ENCODE results near the gene GABRA4.
A peak's percentile ranks its signal among the peaks of the same experiment; 100 is the strongest.

GABRA4 gene

DNA sequence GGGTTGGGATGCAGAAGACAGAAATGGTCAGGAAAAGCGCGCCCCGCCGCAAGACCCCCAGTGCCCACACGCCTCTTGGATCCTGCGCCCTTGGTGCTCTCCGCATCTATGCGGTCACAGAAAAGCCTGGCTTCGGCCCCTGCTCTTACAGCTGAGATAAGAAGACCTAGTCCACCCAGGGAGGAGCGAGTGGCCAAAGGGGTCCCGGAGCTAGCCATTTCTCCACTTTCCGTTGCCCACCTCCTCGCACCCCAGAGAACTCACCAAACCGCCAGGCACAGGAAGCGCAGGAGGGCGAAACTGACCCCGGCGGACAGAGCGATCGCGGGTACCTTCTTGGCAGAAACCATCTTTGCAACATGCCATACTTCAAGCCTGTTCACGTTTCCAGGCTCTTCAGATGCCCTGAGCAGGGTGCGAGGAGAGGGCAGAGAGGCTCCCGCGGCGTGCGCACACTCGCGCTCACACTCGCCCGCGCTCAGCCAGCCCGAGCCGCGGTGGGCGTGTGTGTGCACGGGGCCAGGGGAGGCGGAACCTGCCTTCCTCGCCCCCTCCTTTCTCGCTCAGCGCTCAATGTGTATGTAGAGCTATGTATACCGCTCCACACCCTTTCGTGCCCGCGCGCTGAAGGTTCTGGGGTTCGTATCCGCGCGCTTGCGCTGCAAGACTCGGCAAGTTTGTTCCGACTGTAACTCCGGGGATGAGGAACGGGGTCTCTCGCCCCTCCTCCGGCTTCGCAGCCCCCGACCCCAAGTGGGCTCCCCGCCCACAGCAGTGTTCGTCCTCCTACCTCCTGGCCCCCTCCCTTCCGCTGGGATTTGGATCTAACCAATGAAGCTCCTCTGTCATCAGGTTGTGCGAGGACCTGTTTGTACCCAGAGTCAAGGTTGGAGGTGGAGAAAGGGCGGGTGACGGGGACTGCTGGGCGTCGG, at the start of gene GABRA4:
Gene GABRA4 (minus strand): TSS at position 507 of the 932 bp plus-strand sequence. CDS start 157 bp downstream, at position 350.
- no peak for DNase-seq (ENCODE audit: low read depth)

DNA sequence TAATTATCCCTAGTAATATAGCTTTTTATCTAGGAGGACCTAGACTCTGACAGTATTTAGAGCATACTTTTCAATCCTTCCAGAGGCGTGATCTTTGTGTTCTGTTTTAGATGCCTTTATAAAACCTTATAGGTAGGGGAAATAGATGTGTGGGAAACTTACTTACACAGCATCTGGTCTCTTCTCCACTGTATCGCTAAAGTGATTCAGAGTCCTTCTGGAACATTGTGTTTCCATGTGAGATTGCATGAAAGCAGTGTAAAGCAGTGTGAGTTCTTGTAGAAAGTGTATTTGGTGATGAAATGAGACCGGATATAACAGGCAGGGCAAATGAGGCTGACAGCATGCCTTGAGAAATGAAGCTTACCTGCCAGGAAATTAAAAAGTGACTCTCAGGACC, 47.4 kb upstream of the GABRA4 start:
- no peak for DNase-seq (ENCODE audit: low read depth)

DNA sequence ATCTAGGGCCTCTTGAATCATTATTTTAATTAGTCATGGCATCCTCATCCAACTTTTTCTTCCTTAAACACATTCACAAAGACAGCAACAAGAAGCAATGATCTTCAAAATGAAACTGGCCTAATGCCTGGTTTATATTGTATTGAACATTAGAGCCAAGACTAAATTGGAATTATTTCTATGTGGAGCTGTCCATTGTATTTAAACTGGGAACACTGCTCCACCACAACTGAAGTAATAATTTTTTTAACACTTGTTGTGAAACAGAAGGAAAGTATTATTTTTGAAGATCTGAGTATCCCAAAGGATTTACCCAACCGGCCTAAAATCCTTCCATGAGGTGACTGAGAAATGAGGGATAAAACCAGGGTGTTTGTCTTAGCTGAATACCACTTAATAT, 44.9 kb upstream of the GABRA4 start:
- no peak for DNase-seq (ENCODE audit: low read depth)

DNA sequence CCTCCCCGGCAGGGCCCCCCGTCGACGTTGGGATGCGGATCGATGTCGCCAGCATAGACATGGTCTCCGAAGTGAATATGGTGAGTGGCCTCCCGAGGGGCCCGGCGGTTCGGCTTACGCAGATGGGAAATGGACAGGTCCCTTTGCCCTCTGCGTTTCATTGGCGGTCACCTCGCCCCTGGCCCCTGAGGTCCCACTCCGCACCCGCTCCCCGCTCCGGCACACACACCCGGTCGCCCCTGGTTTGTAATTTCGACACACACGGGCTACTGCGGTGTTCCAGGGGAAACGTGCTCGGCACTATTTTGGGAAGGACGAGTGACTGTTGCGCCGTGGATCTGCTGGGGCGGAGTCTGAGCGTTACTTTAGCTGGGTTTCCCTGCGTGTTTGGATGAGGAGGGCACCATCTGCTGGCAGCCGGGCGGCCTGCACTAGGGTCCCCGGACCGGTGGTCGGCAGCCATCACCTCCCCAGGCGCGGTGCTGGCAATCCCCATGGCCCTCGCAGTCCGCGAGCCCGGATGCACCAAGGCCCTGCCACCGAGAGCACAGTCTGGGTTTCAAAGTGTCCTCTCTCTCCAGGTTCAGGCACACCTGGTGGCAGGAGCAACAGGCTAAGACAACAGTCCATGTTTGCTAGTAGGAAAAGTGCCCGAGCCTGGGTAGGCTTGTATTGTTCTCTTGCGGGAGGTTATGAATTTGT, 39.2 kb upstream of the GABRA4 start:
- DNase-seq (ENCODE audit: low read depth), result peak; percentile 45

DNA sequence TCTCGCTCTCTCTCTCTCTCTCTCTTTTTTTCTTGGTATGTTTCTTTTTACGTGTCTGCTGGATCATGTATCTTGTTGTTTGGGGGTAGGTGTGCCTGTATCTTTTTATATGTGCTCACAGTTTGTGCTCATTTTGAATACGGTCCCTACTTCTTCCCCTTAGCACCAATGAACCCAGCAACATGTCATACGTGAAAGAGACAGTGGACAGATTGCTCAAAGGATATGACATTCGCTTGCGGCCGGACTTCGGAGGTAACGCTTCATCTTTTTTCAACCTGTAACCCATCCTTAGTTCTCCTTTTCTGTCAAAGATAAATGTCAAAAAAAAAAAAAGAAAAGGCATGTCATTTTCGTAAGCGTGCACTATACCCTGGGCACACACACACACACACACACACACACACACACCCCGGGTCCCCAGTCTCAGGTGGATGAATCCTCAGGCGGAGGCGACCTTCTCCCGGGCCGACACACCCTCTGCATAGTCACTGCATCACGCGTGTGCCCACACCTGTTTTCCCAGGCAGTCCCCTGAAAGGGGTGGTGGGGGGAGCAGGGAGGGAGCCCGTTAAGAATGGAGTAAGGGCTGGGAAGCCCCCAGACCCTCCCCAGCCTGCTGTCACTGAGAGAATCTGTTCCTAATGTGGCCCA, 38.5 kb upstream of the GABRA4 start:
- DNase-seq (ENCODE audit: low read depth), result no peak

DNA sequence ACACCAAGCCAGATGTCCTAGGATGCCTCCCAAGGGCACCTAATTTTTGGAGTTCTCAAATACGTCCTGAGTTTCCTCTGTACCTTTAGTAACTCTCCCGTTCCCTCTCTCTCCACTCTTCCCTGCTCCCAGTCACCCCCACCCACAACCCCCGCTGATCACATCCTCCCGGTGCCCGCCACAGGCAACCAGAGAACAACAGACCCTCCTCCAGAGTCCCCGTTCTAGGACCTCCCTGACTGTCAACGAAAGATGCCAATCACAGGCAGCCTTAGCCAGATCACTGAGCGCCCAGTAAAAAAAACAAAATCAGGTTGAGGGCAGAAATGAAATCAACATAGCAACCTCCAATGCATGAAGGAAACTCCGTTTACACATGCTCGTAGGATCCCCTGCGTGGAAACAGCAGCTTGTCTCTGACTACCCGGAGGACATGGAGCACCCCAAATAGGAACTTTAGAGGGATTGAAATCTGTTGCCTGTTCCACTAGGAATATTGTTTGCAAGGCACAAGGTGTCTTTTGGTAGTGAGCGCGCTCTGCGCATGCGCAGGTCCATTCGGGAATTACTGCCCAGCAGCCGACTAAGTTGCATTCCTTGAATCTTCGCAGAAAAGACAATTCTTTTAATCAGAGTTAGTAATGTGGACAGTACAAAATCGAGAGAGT, 37.8 kb upstream of the GABRA4 start, which contains the start of gene GABRB1:
Gene GABRB1 (plus strand): TSS at position 557 of the 668 bp plus-strand sequence.
- no peak for DNase-seq (ENCODE audit: low read depth)

DNA sequence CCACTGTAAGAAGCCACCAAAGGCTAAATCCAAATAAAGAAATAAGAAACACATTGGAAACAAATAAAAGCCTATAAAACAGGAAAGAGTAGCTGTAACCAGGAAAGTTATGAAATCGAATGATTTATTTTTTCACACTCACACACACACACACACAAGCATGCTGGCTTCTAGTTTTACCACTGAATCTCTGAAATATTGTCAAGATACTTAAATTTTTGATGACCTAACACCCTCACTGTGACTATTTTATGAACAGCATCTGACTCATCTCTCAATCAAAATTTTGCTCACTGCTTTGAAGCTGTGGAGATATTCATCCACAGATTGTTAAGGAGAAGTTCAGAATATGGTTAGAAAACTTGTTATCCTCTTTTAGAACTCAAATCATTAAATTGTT, 24.1 kb upstream of the GABRA4 start:
- no peak for DNase-seq (ENCODE audit: low read depth)

DNA sequence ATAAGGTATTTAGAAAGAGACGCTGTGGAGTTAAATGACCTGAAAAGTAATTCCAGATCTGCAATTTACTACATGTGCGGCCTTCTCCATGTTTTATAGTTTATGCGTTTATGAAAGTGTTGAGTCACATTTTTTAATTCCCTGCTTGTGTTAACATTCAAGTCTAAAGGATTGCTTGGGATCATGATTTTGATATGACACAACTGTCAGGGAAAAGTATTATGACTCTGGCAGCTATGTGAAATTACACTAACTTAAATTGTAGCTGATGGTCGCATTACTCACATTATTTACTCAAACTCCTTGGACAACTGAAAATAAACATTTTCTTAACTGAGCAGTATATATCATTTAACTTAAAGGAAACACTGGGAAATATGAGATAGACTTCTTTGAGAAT, 23.7 kb upstream of the GABRA4 start:
- DNase-seq (ENCODE audit: low read depth), result no peak

DNA sequence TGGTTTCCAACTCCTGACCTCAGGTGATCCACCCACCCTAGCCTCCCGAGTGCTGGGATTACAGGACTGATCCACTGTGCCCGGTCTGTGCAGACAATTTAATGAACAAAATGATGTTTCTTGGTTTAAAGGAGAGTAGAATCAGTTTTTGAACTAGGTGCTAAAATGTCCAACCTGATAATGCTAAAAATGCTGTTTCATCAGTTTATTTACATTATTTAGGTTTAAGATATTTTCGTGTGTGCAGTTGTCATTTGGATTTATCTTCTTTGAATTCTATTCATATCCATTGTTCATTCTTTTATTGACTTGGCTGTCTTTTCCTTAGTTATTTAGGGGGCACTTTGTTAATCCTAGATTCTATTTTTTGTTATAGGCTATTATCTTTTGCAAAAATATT, 20.0 kb upstream of the GABRA4 start:
- DNase-seq (ENCODE audit: low read depth), result no peak

DNA sequence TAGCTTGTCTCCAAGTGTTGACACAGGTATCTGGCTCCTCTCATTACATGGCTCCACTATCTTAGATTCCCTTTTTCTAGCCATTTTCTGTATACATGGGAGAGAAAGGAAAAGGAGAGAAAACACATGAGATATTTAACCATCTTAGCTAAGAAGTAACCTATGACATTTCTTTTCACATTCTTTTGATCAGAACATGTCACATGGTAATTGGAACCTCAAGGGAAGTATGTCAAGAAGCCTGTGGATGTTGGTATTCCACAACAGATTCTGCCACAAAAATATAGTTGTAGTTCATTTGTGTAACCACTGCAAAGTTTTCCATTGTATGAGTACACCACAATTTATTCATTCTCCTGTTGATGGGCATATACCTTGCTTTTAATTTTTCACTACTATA, 19.3 kb upstream of the GABRA4 start:
- DNase-seq (ENCODE audit: low read depth), result no peak

DNA sequence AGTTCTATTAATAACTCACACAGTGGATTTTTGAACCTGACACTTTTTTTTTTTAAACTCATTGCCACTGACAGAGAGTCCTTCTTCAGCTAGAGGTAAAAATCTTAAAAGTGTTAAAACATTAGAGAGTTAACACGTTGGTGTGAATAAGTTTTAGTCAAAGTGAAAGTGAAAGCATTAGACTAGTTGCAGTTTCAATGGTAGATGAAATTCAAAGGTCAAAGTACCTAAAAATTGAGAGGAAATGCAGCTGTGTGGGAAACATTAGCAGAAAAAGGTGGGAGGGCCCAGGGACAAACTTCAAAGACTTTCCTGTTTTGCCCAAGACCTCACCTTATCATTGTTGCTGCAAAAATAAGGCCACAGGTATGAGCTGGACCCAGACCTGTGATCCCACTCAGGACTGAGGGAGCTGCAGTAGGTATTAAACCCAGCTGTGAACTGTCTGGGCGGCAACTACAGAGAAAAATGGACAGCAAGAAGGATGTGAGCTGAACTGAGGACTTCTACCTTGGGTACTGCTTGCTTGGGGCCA, 17.6 kb upstream of the GABRA4 start:
- DNase-seq (ENCODE audit: low read depth), result no peak

DNA sequence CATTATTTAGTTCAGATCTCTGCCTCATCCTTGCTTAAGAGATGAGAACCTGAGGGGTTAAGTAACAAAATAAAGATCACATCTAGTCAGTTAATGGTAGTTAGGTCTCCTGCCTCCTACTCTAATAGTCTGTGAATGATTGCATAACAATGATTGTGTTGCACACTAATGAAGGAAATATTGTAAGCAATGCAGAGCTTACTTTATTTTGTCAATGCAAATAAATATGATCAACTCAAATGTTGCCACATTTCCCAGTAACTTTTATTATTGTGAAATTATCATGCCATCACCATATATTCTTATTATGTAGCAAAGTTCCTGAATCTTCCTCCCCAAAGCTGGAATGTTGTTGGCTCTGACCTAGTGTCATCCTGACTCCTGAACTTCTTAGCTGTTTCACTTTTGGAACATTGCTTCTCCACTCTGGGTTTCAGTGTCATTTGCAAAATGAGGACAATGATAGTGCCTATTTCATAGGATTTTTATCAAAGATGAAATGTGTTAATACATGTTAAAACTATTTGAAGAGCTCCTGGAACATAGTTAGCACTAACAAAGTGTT, 17.0 kb upstream of the GABRA4 start:
- no peak for DNase-seq (ENCODE audit: low read depth)

DNA sequence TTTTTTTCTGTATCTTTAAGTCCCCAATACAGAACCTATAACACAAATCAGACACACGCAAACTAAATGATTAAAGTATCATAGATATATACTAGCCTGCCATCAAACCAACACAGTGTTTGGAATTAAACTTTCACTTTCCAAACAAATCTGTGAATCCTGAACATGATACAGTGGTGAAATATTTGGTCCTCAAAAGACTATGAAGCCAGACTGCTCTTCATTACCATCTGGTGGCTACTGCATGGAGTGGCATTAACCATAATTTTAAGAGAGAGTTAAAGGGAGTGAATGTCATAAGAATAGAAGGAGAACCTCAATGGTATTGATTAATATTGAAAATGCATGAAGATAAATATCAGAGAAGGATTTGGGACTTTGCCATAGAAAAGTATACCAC, 9.2 kb upstream of the GABRA4 start:
- DNase-seq (ENCODE audit: low read depth), result no peak

DNA sequence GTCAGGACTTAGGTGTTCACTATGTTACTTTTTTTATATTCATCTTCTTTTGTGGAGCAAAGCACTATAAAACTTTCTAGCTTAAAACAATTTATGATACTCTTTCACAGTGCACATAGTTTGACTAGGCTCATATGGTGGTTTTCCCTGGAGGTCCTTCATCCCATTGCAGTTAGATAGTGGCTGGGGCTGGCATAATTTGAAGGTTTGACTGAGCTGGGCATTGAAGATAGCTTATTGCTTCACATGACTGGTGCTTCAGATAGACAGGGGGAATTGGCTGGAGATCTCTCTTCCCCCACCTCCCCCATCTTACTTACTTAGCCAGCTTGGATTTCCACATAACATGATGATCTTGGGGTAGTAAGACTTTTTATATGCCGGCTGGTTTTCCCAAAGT, 7.0 kb upstream of the GABRA4 start:
- no peak for DNase-seq (ENCODE audit: low read depth)

DNA sequence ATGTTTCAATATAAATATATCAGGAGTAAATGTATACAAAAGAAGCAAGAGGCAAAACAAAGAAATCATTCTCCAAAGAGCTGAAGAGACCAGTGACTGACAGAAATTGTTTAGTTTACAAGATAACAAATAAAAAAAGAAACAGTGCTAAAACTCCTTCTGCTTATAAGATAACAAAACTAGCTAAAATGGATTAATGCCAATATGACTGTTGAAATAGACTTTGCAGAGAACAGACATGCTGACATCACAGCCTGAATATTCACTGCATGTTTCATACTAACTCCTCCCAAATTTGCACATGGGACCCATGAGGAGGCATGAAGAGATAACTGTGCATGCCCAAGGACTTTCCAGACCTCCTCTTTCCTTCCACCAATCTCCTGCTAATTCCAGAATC, 6.2 kb upstream of the GABRA4 start:
- DNase-seq (ENCODE audit: low read depth), result no peak

DNA sequence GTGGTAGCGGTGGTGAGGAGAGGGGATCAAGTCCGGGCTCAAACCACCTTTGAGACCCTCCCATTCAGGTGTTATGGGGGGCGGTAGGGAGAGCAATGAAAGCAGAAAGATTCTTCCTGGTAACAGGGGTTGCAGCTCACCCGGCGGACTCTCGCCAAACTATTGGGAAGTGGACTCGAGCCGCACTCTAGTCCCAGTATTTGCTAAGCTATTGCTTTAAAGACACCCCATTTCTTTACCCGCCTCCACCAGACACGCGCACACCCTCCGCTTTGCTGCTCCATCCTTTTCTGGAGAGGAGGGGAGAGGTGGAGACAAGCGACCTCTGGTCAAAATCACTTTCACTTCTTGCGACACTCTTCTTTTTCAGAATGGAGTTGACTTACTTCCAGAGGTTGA, 625 bp upstream of the GABRA4 start:
- DNase-seq (ENCODE audit: low read depth), result no peak

DNA sequence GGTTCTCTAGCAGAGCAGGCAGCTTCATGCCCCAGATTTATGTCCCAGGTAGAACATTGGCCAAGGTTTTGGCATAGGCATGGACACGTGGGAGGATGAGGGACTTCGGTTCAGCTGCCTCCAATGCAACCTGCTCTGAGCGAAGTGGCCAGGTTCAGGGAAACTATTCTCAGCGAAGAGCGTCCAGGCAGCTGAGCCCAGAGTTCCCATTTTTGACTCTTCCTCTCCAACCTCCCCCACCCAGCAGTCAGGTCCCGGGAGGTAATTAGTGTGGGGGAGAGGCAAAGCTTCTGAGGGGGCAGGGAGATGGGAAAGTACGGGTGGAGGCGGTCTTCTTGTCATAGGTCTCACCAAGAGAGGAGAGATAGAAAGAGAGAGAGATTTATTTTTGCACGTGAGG, 1.0 kb downstream of the GABRA4 start:
- DNase-seq (ENCODE audit: low read depth), result no peak

DNA sequence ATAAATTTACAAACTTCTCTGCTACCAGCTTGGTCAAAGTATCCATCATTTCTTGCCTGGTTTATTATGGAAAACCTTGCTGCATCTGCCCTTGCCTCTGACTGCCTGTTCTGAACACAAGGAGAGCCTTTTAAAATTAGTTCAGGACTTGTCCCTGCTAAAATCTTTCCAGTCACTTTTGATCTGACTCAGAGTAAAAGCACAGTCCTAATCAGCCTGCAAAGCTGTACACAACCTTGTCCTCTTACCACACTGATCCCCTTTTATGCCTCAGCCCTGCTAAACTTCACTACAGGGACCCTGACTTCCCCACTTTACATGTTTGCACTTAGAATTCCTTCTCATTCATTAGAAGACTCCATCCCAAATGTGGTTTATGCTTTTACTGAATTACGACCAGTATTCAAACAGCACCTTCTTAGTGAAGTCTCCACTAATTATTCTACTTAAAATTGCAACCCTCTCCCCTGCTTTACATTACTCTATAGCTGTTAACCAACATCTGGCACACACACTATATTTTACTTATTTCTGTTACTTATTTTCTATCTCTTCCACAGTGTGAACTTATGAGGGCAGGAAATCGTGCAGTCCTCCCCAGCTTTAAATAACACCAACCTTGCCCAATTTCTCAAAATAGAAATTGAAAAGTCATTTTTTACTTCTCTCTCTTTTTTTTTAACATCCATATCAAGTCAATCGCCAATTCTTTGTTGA, 6.3 kb downstream of the GABRA4 start:
- DNase-seq (ENCODE audit: low read depth), result no peak

DNA sequence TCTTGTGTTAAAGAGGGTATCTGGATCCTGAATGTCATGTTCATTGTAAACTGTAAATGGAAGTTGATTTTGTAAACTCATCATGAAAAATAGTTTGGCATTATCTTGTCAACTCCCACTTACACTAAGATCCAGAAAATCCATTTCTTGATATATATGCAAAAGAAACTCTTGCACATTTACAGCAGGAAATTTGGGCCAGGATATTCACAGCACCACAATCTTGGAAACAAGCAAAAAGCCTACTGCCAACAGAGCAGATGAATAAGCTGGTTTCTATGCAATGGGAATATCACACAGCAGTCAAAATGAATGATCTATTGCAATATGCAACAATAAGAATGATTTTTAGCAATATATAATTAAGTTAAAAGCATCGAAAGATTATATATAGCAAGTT, 8.6 kb downstream of the GABRA4 start:
- no peak for DNase-seq (ENCODE audit: low read depth)

DNA sequence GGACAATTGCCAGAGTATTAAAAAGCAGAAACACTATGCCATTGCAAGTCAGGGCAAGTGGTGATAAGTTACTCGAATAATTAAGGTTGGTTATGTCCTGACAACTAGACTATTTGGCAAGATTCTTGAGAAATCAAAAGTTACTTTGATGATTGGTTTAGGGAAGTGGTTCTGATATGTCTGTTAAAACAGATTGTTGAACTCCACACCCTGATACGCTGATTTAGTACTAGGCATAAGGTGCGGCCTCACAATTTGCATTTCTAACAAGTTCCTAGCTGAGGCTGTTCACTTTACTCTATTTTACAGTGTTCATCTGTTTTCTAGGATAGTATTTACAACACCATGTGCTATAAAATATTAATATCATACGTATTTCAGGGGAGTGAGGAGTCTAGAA, 12.5 kb downstream of the GABRA4 start:
- no peak for DNase-seq (ENCODE audit: low read depth)

DNA sequence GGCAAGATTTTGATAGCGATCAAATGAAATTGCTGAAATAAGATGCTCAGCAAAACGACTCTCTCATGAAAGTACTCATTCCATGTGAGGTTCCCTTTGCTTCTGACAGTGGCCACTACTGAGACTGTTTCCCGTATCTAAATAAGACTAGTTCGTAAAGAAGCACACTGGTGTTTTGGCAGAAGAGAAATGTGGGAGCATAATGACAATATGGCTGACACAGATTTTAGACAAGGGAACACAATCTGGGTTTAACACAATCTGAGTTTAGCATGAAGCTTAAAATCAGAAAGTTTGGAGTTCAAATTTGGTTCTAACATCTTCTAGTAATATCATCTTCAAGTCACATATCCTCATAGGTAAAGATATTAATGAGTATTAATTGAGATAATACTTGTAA, 13.7 kb downstream of the GABRA4 start:
- no peak for DNase-seq (ENCODE audit: low read depth)
